Tibial artery (tissue), 4 donors: Measurements from ENCODE around the gene SLC12A3.

Source experiments
- DNase-seq, 2 donors: peaks; one replicate each; pipeline ENCODE4 v3.0.0-alpha.2; 2019
- H3K27ac ChIP-seq, 2 donors: fragments of 200-600 bp; sonication (generic) in 1 of 2; 1 replicate in 1 of 2; 2 replicates in 1 of 2; pipeline ENCODE4 v1.5.1; 2018 to 2019; ENCODE audit warnings: mild to moderate bottlenecking in 1 of 2
- H3K27me3 ChIP-seq, 2 donors: fragments of 200-600 bp; sonication (generic) in 1 of 2; one replicate each; pipeline versions ENCODE4 v1.5.1 to v1.6.0; 2016 to 2019
- H3K36me3 ChIP-seq, 3 donors: fragments of 200-600 bp; sonication (generic) in 2 of 3; one replicate each; pipeline ENCODE4 v1.5.1; 2016 to 2019; ENCODE audit warnings: mild to moderate bottlenecking in 2 of 3
- H3K4me1 ChIP-seq, 4 donors: fragments of 200-600 bp; sonication (generic) in 2 of 4; 1 replicate in 3 of 4; 2 replicates in 1 of 4; pipeline ENCODE4 v1.5.1; 2016 to 2019
- H3K4me3 ChIP-seq, 2 donors: fragments of 200-600 bp; sonication (generic) in 1 of 2; 1 replicate in 1 of 2; 2 replicates in 1 of 2; pipeline ENCODE4 v1.5.1; 2018 to 2019; ENCODE audit warnings: mild to moderate bottlenecking in 2 of 2
- H3K9me3 ChIP-seq, 3 donors: fragments of 200-600 bp; sonication (generic) in 1 of 3; one replicate each; pipeline ENCODE4 v1.5.1; 2016 to 2019
- intact Hi-C: fragments of 100-400 bp; cut with DNase I; formaldehyde crosslinking; loops from one replicate; pipeline ENCODE4 v1.15.0; 2023; ENCODE audit warnings: low total_unique reads
- TF ChIP-seq, protein P1 (sequence below), 2 experiments: fragments of 200-600 bp in 1 of 2; fragments of 450-650 bp in 1 of 2; IDR thresholded peaks; one replicate each; pipeline ENCODE4 v1.5.1; 2017 to 2019; ENCODE audit warnings: antibody characterized with exemption in 2 of 2, mild to moderate bottlenecking in 1 of 2, moderate library complexity in 1 of 2

Gene SLC12A3

DNA sequence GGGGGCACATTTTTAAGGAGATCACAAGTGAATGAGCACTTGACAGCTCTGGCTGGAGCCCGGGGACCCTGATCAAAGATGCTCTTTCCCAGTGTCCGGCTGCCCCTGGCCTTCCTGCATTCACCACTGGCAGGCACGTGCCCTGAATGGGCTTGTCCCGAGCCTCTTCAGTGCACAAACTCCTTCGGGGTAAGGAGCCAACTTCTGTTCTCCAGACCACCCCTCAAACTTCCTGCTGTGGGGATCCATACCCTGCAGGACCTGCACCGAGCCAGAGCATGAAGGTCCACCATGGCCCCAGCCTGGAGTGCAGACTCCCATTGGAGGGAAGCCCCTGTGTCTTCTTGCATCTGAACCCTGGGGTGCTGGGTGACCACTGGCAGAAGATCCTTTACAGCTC, 9.8 kb upstream of the SLC12A3 start:
- H3K27ac ChIP-seq = no peak overlapping the region
- H3K27me3 ChIP-seq = no peaks in the 10 kb centered on the region
- intact Hi-C loops = no loop called here
- H3K36me3 ChIP-seq = no peaks in the 10 kb centered on the region
- no peak overlapping the region for H3K4me3 ChIP-seq
- TF ChIP-seq, protein P1, sequence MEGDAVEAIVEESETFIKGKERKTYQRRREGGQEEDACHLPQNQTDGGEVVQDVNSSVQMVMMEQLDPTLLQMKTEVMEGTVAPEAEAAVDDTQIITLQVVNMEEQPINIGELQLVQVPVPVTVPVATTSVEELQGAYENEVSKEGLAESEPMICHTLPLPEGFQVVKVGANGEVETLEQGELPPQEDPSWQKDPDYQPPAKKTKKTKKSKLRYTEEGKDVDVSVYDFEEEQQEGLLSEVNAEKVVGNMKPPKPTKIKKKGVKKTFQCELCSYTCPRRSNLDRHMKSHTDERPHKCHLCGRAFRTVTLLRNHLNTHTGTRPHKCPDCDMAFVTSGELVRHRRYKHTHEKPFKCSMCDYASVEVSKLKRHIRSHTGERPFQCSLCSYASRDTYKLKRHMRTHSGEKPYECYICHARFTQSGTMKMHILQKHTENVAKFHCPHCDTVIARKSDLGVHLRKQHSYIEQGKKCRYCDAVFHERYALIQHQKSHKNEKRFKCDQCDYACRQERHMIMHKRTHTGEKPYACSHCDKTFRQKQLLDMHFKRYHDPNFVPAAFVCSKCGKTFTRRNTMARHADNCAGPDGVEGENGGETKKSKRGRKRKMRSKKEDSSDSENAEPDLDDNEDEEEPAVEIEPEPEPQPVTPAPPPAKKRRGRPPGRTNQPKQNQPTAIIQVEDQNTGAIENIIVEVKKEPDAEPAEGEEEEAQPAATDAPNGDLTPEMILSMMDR (IDR thresholded peaks at IDR 0.05) = no peak
- no peaks in the 10 kb centered on the region for H3K4me1 ChIP-seq
- DNase-seq = no peak
- H3K9me3 ChIP-seq = no peaks in the 10 kb centered on the region

DNA sequence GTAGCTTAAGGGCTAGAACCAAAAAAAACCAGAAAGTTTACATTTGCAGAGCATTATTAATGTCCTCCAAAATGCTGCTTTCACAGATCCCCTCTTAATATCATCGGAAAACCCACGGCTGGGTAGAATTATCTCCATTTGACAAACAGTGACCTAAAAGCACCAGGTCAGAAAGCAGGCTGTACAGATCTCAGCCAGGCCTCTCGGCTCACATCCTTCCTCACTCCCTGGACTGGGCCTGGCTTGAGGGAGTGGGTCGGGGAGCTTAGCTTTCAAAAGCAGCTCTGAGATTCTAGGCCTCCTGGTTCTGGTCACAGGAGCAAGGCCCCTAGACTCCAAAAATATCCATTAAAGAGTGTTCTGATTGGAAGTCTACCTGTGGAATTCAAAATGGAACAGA, 9.1 kb upstream of the SLC12A3 start:
- Histone ChIP-seq H3K4me1 (no peaks in the 10 kb centered on the region), H3K4me3 (no peak overlapping the region), H3K36me3 (no peaks in the 10 kb centered on the region), H3K27me3 (no peaks in the 10 kb centered on the region), H3K27ac (no peak overlapping the region), H3K9me3 (no peaks in the 10 kb centered on the region)
- TF ChIP-seq, protein P1 (IDR thresholded peaks at IDR 0.05) = no peak
- no peak for DNase-seq
- intact Hi-C loops = no loop called here

DNA sequence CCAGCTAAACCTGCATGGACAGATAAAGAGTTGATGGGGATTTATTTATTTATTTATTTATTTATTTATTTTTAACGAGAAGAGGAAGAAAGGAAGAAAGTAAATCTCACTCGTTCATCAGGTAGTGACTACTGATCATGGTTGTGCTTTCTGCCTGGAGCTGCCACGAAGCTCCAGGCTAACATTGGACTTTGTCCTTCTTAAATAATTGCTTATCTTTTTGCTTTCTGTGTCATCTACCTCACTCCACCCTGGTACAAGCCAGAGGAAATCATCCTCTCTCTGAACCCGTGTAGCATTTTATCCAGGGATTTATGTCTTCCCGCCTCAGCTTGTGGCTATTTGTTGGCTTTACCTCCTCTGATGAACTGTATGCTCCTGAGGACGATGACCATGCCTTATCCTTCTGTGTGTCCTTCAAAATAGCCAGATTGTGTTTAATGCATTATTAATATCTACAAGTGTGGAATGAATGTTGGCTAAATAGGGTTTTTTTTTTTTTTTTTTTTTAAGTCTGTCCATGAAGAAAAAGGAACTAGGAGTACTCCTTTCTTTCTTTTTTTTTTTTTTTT, 8.0 kb upstream of the SLC12A3 start:
- Histone ChIP-seq H3K27me3 (no peaks in the 10 kb centered on the region), H3K4me3 (no peak overlapping the region), H3K4me1 (no peaks in the 10 kb centered on the region), H3K27ac (no peak overlapping the region), H3K36me3 (no peaks in the 10 kb centered on the region), H3K9me3 (no peaks in the 10 kb centered on the region)
- TF ChIP-seq, protein P1 (IDR thresholded peaks at IDR 0.05) = no peak
- intact Hi-C loops = no loop called here
- no peak for DNase-seq

DNA sequence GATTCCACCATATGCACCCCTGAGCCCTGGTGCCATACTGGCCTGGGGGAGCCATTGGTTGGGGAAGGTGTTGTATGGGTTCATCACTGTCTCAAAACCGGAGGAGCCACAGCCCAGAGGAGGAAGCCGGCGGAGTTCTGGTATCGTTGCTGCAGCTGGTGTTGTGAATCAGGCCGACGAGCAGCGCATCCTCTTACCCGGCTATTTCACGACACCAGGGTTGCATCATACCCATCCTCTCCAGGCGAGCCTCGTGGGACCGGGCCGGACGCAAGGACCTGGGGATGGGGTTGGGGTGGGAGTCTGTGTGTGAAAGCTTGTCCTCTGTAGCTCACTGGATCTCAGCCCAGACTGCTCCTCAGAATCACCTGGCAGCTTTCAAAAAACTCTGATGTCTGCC, 6.6 kb upstream of the SLC12A3 start:
- intact Hi-C loops = no loop called here
- DNase-seq = no peak

DNA sequence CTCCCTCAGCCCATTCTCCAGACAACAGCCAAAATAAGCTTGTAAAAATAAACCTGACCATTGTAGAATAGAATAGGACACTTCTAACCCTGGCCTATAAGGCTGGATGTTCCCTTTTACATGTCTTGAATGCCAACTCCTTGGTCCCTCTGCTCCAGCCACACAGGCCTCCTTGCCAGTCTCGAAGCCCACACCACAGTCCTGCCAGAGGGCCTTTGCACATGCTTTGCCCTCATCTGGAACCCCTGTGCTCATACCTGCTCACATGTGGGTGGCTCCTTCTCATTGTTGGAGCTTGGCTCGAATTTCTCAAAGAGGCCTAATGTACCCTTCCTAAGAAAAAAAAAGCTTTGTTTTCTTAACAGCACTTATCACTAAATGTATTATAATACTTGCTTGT, 5.4 kb upstream of the SLC12A3 start:
- no peaks in the 10 kb centered on the region for H3K36me3 ChIP-seq
- TF ChIP-seq, protein P1 (IDR thresholded peaks at IDR 0.05) = no peak
- H3K27me3 ChIP-seq = no peaks in the 10 kb centered on the region
- H3K9me3 ChIP-seq = no peaks in the 10 kb centered on the region
- no peak overlapping the region for H3K4me3 ChIP-seq
- H3K4me1 ChIP-seq = no peaks in the 10 kb centered on the region
- H3K27ac ChIP-seq = no peak overlapping the region
- intact Hi-C loops = no loop called here
- DNase-seq = no peak

More for the DNA sequence above, 6.6 kb upstream of the SLC12A3 start:
- Histone ChIP-seq H3K9me3 (no peaks in the 10 kb centered on the region), H3K27me3 (no peaks in the 10 kb centered on the region), H3K27ac (no peak overlapping the region), H3K36me3 (no peaks in the 10 kb centered on the region), H3K4me1 (no peaks in the 10 kb centered on the region), H3K4me3 (no peak overlapping the region)
- TF ChIP-seq, protein P1 (IDR thresholded peaks at IDR 0.05) = no peak
